ENCODE data around the gene CCDC85A. TPM values are rescaled to one million over a fixed set of nuclear protein-coding genes. Genes with fewer than 3 reads are reported as not detected.

Gene CCDC85A
- total RNA-seq, 4 donors from 2014 or later: 0.42 to 2.1 (median 1.3) TPM

- intact Hi-C loops (cut with DNase I): loop anchor here (10.0 kb wide), 1 partner anchor 572 kb away; no protein-coding TSS in a partner anchor
- H3K36me3 ChIP-seq: no peaks in the 10 kb centered on the region
- peaks cover 0 to 85% (median 6%) of the 10 kb centered on the region in 4 donors for H3K27me3 ChIP-seq
- DNase-seq: no peak
- TF ChIP-seq CTCF (IDR thresholded peaks at IDR 0.05) (no peak), POLR2A (IDR thresholded peaks at IDR 0.05) (no peak)
- H3K4me1 ChIP-seq: peaks cover 7 to 28% (median 19%) of the 10 kb centered on the region in 3 donors
- no peaks in the 10 kb centered on the region for H3K9me3 ChIP-seq
- H3K27ac ChIP-seq: no peak overlapping the region
- WGBS, 2 donors: 83 to 84% methylated on average over 2 of the region's 2 CpGs
- H3K4me3 ChIP-seq: no peak overlapping the region
These were observed 1.4 kb upstream of the CCDC85A start for GRCh38 chr2:56182420-56182819.

- 0% methylated on average over 1 of the region's 64 CpGs; no CpG with 5 or more reads in 1 of the 2 donors for WGBS, 2 donors
- peak overlapping the region; percentile 39 to 74 (median 54) for H3K4me3 ChIP-seq
- H3K27me3 ChIP-seq: peaks cover 0 to 79% (median 6%) of the 10 kb centered on the region in 4 donors
- no peak for TF ChIP-seq POLR2A (IDR thresholded peaks at IDR 0.05)
- TF ChIP-seq CTCF (IDR thresholded peaks at IDR 0.05): no peak
- intact Hi-C loops (cut with DNase I): loop anchor here (10.0 kb wide), 1 partner anchor 570 kb away; no protein-coding TSS in a partner anchor
- no peaks in the 10 kb centered on the region for H3K36me3 ChIP-seq
- H3K9me3 ChIP-seq: no peaks in the 10 kb centered on the region
- DNase-seq: no peak
- H3K4me1 ChIP-seq: peaks cover 7 to 28% (median 19%) of the 10 kb centered on the region in 3 donors
- H3K27ac ChIP-seq: peak overlapping the region in 3 of 4 donors; percentile 49 to 72 (median 67)
These were observed 766 bp downstream of the CCDC85A start for GRCh38 chr2:56184500-56185011.

- no peaks in the 10 kb centered on the region for H3K36me3 ChIP-seq
- H3K27ac ChIP-seq: peak overlapping the region in 3 of 4 donors; percentile 49 to 72 (median 67)
- WGBS, 2 donors: 0% methylated on average over 3 to 11 of the region's 24 CpGs
- DNase-seq: no peak
- H3K4me1 ChIP-seq: peaks cover 7 to 28% (median 19%) of the 10 kb centered on the region in 3 donors
- no peaks in the 10 kb centered on the region for H3K9me3 ChIP-seq
- TF ChIP-seq CTCF (IDR thresholded peaks at IDR 0.05): no peak
- TF ChIP-seq POLR2A (IDR thresholded peaks at IDR 0.05): no peak
- peaks cover 0 to 80% (median 6%) of the 10 kb centered on the region in 4 donors for H3K27me3 ChIP-seq
- intact Hi-C loops (cut with DNase I): loop anchor here (10.0 kb wide), 1 partner anchor 570 kb away; no protein-coding TSS in a partner anchor
- H3K4me3 ChIP-seq: peak overlapping the region; percentile 39 to 74 (median 54)
These were observed 1.4 kb downstream of the CCDC85A start for GRCh38 chr2:56185101-56185581.

GRCh38 chr2:56185582-56186046 is 1.8 kb downstream of the CCDC85A start:
- intact Hi-C loops (cut with DNase I): loop anchor here (10.0 kb wide), 1 partner anchor 569 kb away; no protein-coding TSS in a partner anchor
- WGBS, 2 donors: 2 to 4% methylated on average over 10 to 11 of the region's 11 CpGs
- peak overlapping the region in 3 of 4 donors; percentile 39 to 74 (median 63) for H3K4me3 ChIP-seq

More at GRCh38 chr2:56185582-56186046, 1.8 kb downstream of the CCDC85A start:
- H3K4me1 ChIP-seq: peaks cover 7 to 28% (median 19%) of the 10 kb centered on the region in 3 donors
- H3K36me3 ChIP-seq: no peaks in the 10 kb centered on the region
- peaks cover 0 to 84% (median 6%) of the 10 kb centered on the region in 4 donors for H3K27me3 ChIP-seq
- no peak for DNase-seq
- H3K27ac ChIP-seq: peak overlapping the region in 3 of 4 donors; percentile 49 to 72 (median 67)
- TF ChIP-seq POLR2A (IDR thresholded peaks at IDR 0.05) (no peak), CTCF (IDR thresholded peaks at IDR 0.05) (peak in 2 of 6 experiments; percentile 21 to 28)
- no peaks in the 10 kb centered on the region for H3K9me3 ChIP-seq

All from esophagus squamous epithelium (tissue), 5 donors.